ENCODE data around the gene NLRP9. TPM values are rescaled to one million over a fixed set of nuclear protein-coding genes. Genes with fewer than 3 reads are reported as not detected.
"Not testable (repeated sequence)": the region's sequence is repeated elsewhere in the genome, so short reads cannot be mapped to it uniquely, and the experiment has no call there.

NLRP9 gene
- total and polyA plus RNA-seq, 2 of the 4 experiments (the other 2 are of a cell fraction), result not detected

DNA sequence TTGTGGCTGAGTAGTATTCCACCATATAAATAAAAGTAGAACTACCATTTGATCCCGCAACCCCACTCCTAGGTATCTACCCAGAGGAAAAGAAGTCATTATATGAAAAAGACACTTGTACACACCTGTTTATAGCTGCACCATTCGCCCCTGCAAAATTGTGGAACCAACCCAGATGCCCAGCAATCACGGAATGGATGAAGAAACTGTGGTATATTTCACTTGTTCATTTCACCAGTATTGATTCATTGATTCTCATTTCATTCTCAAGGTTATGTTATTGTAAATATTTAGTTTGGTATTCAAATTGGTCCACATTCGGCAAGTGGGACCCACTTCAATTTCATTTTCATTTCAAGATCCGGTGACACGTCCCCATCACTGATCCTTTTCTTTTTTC lies 12.5 kb upstream of the NLRP9 start:
- Histone ChIP-seq H3K4me1 (ENCODE audit: control insufficient read depth, insufficient read depth, low read length) (no peaks in the 10 kb centered on the region), H3K9me1 (ENCODE audit: insufficient read depth, low read length) (no peaks in the 10 kb centered on the region), H2AK5ac (ENCODE audit: low read depth, low read length) (no peak overlapping the region), H2BK20ac (ENCODE audit: low read depth, low read length) (no peak overlapping the region), H3K9me3 (ENCODE audit: control insufficient read depth, insufficient read depth, low read length) (peaks cover 15% of the 10 kb centered on the region), H2AFZ (replicated peaks; ENCODE audit: low read length, poor library complexity) (no peak overlapping the region), H2BK5ac (ENCODE audit: low read depth, low read length, poor library complexity, severe bottlenecking) (no peak overlapping the region), H3K27ac (ENCODE audit: insufficient read depth, low read length) (no peak overlapping the region), H3K4me2 (ENCODE audit: low read depth, low read length) (no peak overlapping the region), H3K14ac (replicated peaks; ENCODE audit: low read depth, low read length) (no peak overlapping the region), H3K4ac (ENCODE audit: low read depth, low read length) (no peak overlapping the region), H3K27me3 (ENCODE audit: control insufficient read depth, insufficient read depth, low read length) (no peaks in the 10 kb centered on the region), H3K4me3 (ENCODE audit: insufficient read depth, low read depth, low read length) (no peak overlapping the region), H3K79me1 (ENCODE audit: low read depth in 1 of 2, low read length in 2 of 2) (no peaks in the 10 kb centered on the region), H2BK15ac (ENCODE audit: low read depth, low read length) (no peak overlapping the region), H3K56ac (ENCODE audit: extremely low read depth, insufficient read depth, low read length) (no peak overlapping the region), H4K5ac (ENCODE audit: low read depth, low read length) (no peak overlapping the region), H3K18ac (ENCODE audit: low read depth, low read length) (no peak overlapping the region), H2AK9ac (replicated peaks; ENCODE audit: low read depth, low read length, poor library complexity) (no peak overlapping the region), H3K9ac (ENCODE audit: low read depth, low read length) (no peak overlapping the region), H4K20me1 (ENCODE audit: insufficient read depth, low read length) (no peaks in the 10 kb centered on the region), H4K91ac (ENCODE audit: insufficient read depth, low read depth, low read length) (no peak overlapping the region), H4K8ac (ENCODE audit: low read depth in 2 of 2, low read length in 2 of 2) (no peak overlapping the region), H2BK120ac (ENCODE audit: low read depth, low read length) (no peak overlapping the region), H3K23ac (ENCODE audit: low read depth, low read length) (no peak overlapping the region), H3K36me3 (ENCODE audit: control insufficient read depth, insufficient read depth, low read length) (no peaks in the 10 kb centered on the region)
- TF ChIP-seq RAD21 (IDR thresholded peaks at IDR 0.05; ENCODE audit: low read length), result no peak
- ATAC-seq (ENCODE audit: low read depth) (no peak), DNase-seq (no peak)
- ChIA-PET CTCF (interaction anchor here (0.6 kb wide), 1 partner anchor 609 kb away, joined by 7 read pairs; no protein-coding TSS in a partner anchor), POLR2A (ENCODE audit: unreplicated experiment) (no interaction called here)
- BruUV-seq (replicated peaks), result no TSS peak
- in situ Hi-C loops (cut with MboI; ENCODE audit: low sequenced_read_pairs), result no loop called here
- WGBS, 2 experiments (ENCODE audit: extremely low coverage in 2 of 2, insufficient read length in 1 of 2), result 70% methylated on average over 2 of the region's 6 CpGs; no CpG with 5 or more reads in 1 of the 2 experiments
- dilution Hi-C loops (cut with HindIII; ENCODE audit: low sequenced_read_pairs, unreplicated experiment), result no loop called here
- intact Hi-C loops (cut with micrococcal nuclease), result no loop called here

DNA sequence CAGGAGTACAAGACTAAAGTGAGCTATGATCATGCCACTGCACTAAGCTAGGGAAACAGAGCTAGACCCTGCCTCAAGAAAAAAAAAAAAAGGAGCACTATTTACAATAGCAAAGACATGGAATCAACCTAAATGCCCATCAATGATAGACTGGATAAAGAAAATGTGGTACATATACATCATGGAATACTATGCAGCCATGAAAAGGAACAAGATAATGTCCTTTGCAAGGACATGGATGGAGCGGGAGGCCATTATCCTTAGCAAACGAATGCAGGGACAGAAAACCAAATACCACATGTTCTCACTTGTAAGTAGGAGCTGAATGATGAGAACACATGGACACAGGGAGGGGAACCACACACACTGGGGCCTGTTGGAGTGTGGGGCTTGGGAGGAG lies 7.8 kb downstream of the NLRP9 start:
- H3K79me1 ChIP-seq (ENCODE audit: low read depth in 1 of 2, low read length in 2 of 2); H3K9me1 ChIP-seq (ENCODE audit: insufficient read depth, low read length); dilution Hi-C loops (cut with HindIII; ENCODE audit: low sequenced_read_pairs, unreplicated experiment); H2AK9ac ChIP-seq (replicated peaks; ENCODE audit: low read depth, low read length, poor library complexity); H3K4me1 ChIP-seq (ENCODE audit: control insufficient read depth, insufficient read depth, low read length); H2BK20ac ChIP-seq (ENCODE audit: low read depth, low read length); H3K23ac ChIP-seq (ENCODE audit: low read depth, low read length); H4K8ac ChIP-seq (ENCODE audit: low read depth in 2 of 2, low read length in 2 of 2); CTCF ChIA-PET; H3K18ac ChIP-seq (ENCODE audit: low read depth, low read length); POLR2A ChIA-PET (ENCODE audit: unreplicated experiment); BruUV-seq (replicated peaks); intact Hi-C loops (cut with micrococcal nuclease); H3K9ac ChIP-seq (ENCODE audit: low read depth, low read length); H2BK5ac ChIP-seq (ENCODE audit: low read depth, low read length, poor library complexity, severe bottlenecking); H3K36me3 ChIP-seq (ENCODE audit: control insufficient read depth, insufficient read depth, low read length); H3K14ac ChIP-seq (replicated peaks; ENCODE audit: low read depth, low read length); H4K5ac ChIP-seq (ENCODE audit: low read depth, low read length); H3K4ac ChIP-seq (ENCODE audit: low read depth, low read length); H3K27me3 ChIP-seq (ENCODE audit: control insufficient read depth, insufficient read depth, low read length); H2AK5ac ChIP-seq (ENCODE audit: low read depth, low read length); H3K9me3 ChIP-seq (ENCODE audit: control insufficient read depth, insufficient read depth, low read length); H3K4me3 ChIP-seq (ENCODE audit: insufficient read depth, low read depth, low read length); H2AFZ ChIP-seq (replicated peaks; ENCODE audit: low read length, poor library complexity); H4K91ac ChIP-seq (ENCODE audit: insufficient read depth, low read depth, low read length); H3K4me2 ChIP-seq (ENCODE audit: low read depth, low read length); in situ Hi-C loops (cut with MboI; ENCODE audit: low sequenced_read_pairs); H2BK15ac ChIP-seq (ENCODE audit: low read depth, low read length); DNase-seq; H4K20me1 ChIP-seq (ENCODE audit: insufficient read depth, low read length); H3K56ac ChIP-seq (ENCODE audit: extremely low read depth, insufficient read depth, low read length); H2BK120ac ChIP-seq (ENCODE audit: low read depth, low read length); H3K27ac ChIP-seq (ENCODE audit: insufficient read depth, low read length); ATAC-seq (ENCODE audit: low read depth): not testable (repeated sequence)
- no CpG with 5 or more reads among the region's 2 CpGs for WGBS, 2 experiments (ENCODE audit: extremely low coverage in 2 of 2, insufficient read length in 1 of 2)

Data from IMR-90 (cell line).